ENCODE data around the gene GNAL.

DNA sequence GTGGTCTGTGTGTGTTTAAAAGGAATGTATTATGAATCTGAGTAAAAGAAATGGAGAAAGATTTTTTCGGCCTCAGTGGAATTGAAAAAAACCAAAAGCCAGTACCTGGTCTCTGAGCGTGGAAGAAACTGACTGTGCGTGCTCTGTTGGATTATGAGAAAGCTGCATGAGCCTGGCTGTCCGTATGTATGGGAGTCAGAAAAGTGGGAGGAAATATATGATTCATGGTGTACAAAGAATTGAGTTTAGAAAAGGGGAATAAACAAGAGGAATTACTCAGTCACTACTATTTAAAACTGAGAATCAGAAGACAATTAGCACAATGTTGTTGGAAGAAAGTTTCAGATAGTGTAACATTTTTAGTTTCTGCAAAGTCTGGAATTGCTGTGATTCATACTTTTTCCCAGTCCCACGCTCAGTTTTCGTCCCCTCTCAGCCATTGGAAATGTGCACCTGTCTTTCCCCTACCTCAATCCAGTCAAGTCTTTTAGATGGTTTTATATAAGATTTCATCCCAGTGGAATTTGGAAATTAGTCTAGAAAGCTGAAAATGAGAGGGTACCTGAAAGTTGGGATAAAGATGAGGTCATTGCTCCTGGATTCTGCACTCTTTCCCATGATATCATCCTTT, 95.7 kb downstream of the GNAL start:
- TF ChIP-seq EZH2 (IDR thresholded peaks at IDR 0.05): no peak
- TF ChIP-seq POLR2AphosphoS5 (IDR thresholded peaks at IDR 0.05; ENCODE audit: borderline replicate concordance, low read depth, low read length): no peak
- TF ChIP-seq FOXP2 (optimal IDR thresholded peaks at IDR 0.05; ENCODE audit: control extremely low read depth, extremely low read length, insufficient read depth): no peak
